RPMI8226 (cell line): ENCODE results near the gene MBP.
"Not testable (repeated sequence)": the region's sequence is repeated elsewhere in the genome, so short reads cannot be mapped to it uniquely, and the experiment has no call there.

ENCODE experiments used
- DNase-seq: peaks from one replicate; pipeline ENCODE4 v3.0.0-alpha.2; 2015

Gene MBP

DNA sequence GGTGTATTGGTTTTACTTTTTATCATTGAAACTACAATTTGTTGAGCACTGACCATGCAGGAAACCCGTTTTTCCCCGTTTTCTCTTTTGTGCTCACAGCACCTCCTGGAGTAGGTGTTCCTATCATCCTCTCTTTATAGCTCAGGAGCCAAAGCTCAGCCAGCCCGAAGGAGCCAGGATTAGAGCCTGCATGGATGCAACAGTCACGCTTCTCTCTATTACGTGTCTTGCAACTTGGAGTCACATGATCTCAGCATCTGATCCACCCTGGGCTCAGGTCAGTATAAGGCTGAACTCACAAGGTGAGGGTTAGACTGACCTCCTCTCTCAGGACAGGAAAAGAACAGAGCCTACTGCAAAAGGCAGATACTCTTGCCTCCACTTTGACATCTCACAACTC, 150.5 kb downstream of the MBP start:
- DNase-seq, result no peak

DNA sequence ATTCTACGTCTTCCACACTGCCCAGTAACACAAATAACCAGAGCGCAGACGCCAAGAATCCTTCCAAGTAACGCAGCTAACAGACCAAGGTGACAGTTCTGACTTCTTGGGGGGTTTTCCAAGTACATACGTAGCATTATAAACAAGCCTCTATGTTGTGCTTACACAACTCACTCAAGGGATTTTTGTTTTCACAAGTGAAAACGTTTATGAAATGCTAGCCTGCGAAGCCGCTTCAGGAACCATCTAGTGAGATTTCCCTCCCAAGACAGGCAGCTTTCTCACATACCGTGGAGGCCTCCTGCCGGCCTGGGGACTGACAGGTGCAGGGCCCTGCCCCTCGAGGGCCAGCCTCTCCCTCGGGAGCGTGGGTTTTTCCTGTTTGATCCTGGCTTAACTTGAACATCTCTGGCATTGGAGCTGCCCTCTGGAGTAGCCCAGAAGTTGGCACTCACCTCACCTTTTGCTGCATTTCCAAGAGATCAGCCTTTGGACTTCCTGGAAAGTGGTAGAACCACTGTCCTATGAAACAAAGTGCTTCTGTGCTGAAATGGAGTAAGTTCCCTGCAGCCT, 151.1 kb downstream of the MBP start:
- no peak for DNase-seq

DNA sequence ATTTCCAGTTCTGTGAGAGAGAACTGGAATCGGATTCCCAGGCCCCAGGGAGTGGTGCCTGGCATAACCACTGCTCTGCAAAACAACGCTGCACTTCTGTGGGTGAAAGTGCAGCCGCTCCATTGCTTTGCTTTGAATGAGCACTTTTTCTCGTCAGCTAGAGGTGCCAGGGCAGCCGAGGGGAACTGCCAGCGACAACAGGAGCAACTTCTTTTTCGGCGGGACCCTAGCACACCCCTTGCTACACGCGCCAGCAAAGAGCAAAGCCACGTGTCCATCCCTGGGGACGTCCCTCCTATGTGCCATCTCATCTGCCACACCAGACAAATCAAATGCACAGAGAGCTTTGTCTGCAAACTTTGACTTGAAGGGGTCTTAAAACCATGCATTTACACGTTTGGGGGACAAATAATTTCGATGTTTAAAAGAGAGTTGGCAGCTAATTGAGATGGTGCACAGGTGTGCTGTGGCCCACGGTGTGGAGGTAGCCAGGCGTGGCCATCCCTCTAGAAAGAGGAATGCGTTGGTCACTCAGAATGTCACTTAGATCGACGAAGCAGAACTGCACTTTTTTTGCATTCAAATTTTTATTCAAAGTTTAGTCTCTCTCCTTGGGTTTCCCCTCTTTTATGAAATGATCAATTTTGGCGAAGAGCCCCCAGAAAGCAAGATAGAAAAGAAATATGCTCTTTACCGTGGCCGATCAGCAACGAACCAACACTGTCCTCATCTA, 151.8 kb downstream of the MBP start:
- no peak for DNase-seq

DNA sequence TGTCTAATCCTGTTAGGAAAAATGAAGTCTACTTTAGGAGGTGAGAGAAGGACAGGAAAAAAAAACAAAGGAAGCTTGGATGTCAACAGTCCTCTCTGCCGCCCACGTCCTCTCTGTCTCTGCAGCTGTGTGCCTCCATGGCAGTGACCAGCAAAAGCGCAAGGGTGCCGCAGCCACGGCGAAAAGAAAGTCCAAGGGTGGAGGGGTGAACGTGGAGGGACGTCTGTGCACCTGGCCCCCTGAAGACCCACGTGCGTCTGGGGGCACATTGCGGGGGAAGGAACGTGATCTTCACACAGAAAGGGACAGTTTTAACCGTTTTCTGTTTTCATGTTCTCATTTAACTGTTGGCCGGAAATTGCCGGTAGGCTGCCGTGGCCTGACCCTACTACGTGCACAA, 152.7 kb downstream of the MBP start:
- DNase-seq, result no peak

DNA sequence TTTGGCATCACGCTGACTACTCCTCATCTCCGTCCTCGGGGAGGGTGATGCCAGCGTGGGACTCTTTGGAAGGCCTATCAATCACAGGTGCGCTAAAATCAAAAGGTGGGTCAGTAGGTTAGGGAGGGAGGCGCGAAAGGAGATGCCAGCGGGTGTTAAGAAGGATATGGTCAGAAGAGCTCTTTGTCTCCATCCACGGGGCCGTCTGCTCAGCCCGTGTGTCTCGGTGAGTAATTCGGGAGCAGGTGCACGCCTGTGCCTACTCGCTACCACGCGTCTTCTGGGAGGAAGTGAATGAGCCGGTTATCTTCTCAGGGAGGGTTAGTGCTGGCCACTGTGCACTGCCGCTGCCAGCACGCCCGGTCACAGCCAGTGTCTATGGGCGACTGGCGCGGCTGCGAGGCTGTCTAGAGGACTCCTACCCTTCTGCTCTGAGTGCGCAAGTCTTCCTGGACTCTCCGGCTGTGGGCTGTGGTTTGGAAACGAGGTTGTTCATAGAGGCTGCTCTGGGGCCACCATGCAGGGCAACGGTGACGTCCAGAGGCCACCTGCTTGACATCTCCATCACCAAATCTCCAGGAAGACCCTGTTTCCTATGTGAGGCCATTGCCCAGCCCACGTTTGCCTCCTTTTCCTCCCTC, 153.4 kb downstream of the MBP start:
- DNase-seq, result no peak

DNA sequence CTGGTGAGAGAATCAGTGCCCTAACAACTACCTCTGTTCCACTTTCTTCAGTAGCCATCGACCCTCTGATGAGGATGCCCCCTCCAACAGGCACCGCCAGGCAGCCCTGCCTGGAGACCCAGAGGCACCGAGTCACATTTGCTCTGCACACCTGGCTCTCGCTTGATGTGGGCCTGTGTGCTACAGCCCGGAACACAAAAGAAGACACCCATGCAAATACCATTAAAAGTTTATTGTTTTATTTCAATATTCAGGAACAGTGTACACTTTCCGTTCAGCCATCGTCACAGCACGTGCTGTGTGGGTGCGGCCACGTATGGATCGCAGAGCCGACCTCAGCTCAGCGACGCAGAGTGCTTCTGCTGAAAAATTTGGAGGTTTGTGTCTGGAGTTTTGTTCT, 154.0 kb downstream of the MBP start:
- DNase-seq, result no peak

DNA sequence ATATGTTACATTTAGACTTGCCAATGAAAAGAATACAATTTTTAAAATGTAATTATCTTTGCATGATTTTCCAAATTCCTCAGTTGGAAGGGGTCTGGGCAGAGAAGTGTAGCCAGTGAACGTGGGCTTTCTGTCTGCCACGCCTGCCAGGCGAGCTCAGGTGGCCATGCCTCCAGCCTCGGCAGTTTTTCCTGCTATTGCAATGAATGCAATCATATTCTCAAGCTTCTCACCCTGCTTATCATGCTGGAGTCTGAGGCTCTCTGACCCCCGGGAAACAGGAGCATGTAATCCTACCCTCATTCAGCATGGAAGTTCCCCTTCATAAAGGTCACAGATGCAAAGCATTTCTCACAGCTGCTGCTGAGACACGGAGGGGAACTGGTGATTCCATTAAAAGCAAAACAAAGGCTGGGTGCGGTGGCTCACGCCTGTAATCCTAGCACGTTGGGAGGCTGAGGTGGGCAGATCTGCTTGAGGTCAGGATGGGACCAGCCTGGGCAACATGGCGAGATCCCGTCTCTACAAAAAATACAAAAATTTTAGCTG, 154.8 kb downstream of the MBP start:
- DNase-seq, result no peak

DNA sequence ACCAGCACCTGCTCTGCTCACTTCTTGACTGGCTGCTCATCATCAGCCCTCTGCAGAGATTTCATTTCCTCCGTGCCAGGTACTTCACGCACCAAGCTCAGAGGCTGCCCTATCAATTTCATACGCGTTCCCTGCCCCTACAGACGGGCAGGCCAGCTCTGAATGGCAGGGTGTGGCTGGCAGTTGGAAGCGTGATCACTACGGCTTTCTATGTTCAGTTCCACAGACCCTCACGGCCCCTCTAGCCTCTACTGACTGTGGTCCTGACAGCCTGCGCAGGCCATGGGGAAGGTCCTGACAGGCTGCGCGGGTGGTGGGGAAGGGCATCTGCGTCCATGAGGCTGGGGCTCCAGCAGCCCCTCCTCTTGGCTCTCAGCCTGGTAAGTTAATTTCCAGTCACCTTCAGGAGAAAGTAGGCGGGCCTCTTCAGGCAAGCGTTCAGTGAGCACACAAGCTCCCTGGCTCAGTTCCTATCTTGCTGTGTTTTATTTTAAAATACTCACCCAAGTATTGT, 155.4 kb downstream of the MBP start:
- no peak for DNase-seq

DNA sequence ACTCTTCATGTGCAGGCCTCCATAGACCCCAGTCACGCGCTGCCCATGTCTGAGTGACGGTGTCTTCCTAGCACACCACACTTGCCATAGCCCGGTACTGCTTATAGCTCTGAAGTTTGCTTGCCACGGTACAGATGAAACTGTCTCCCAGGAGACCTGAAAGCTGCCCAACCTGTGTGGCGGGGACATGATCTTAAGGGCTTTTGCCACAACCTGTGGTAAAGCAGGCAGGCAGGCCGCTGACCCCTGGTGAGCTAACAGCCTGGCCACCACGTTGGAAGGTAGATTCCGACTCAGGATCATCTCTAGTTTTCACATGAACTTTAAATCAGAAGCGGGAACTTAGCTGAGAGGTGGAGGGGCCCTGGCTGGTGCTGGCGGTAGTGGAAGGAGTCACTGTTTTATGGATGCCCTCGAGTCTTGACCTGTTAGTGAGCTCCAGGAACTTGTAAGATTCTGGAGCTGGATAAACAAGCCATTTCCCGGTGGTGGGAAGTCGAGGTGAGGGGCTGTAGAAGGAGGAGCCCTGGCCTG, 156.9 kb downstream of the MBP start:
- DNase-seq, result no peak

DNA sequence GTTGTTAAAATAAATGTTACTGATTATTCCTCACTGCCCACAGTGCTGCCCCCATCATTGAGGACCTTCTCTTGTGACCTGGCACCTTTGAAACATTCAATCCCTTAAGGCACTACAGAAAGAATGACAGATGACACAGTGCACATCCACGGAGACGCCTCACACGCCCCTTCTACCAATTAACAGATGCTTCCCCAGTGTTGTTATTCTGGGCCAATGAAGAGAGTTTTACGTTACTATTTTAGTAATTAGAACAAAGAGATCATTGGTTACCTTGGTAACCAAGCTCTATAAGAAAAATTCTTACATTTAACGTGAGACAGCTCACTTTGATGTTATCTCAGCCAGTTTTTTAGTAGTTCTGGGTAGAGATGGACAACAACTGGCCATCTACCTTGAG, 158.2 kb downstream of the MBP start:
- DNase-seq, result no peak

DNA sequence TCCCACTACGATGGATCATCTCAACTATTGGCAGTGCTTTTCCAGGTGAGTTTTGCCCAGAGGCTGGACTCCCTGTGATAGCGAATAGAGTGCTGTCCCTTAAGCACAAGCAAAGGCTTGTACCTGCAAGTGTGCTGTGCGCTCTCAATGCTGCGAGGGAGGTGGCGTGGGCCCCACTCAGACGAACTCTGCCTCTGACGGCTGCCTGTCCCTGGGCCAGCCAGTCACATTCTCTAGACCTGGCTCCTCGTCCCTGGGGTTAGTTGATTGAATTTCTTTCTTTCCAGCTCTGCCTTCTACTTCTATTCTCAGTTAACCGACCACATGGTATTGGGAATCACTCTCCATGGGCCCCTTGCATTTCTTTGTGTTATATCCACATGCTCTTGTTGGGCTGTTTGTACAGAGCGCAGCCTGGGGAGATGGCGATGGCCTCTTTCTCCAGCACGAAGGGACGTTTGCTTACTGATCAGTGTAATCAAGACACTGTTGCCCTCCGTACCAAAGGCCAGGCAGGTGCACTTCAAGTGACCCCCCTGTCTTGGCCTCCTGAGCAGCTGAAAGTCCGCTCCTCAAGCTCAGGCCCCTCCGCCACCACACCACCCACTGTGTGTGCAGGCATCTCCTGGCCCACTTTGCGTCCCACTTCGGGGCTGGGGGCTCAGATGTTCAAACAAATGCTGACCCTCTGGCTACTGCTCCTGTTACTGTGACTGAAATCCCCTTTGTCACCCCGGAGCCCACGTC, 158.9 kb downstream of the MBP start:
- DNase-seq, result no peak

DNA sequence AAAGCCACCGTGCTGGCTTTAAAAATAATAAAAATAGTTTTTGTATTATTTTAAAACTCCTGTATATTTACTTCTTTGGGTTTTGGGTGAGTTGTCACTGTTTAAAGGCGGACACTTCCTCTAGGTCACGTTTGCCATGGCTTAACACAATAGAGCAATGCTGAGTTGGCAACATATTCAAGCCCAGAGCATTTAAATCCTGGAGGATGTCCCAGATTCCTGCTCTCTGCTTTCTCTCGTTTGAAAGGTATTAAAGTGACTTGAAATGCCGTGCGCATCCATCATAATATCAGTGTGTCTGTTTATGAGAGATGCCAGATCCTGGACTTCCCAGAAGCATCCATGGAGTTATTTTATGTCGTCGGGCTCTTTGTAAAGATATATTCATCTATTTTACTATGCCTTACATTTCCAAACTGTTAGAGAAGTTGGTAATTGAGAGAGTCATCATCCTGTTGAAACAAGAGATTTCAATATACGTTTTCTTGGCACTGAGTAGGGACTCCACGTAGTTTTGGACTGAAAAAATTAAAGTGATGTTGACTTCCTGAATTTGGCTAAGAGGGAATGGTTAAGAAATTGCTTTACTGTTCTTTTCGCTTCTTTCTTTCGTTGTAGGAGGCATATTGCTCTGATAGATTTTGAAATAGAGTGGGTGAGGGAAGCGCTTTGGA, 159.6 kb downstream of the MBP start:
- no peak for DNase-seq

DNA sequence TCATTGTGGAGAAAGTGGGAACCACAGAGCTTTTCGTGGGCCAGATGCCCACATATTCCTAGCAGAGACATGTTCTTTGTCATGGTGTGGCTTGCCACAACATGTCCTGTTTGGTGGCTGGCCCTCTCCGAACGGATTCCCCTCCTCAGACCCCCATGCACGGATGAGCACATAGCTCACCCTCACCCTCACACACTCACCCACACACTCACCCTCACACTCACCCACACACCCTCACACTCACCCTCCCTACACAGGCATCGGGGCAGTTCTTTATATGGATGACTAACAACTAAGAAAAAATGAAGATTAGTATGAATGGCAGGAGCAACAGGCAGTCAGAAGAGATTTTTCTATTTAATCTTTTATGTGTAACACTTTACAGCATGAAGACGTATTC, 160.3 kb downstream of the MBP start:
- DNase-seq, result no peak

DNA sequence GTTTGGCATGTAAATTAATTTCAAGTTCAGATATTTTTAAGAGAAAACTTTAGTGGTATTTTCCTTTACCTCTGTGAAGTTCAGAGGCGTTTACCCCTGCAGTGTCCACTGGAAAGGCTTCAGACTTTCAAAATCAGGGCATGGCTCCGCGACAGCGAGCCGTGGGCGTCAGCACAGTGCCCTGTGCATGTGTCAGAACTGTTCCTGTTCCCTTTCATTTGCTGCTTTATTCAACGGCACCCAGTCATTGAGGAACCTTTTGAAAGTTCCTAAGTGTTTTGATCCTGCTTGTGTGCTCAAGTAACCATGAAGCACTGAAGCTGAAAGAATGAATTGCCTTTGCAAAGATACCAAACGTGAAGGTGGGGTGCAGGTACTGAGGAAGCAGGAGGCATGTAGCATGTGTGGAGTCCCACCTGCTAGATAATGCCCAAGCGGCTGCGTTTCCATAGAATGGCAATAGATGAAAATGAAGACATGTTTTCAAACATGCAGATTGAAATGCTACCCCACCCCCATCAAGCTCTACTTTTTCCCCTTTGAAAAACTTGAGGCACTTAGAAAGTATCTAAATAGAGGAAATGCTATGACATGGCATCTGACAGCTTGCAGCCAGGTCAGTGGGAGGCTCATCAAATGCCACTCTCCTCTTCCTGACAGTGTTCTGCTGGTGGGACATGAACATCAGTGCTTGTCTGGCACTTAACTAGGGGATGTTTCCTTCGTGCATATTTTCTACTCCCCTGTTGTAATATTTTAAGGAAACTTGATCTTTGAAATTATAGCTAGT, 161.6 kb downstream of the MBP start:
- no peak for DNase-seq

DNA sequence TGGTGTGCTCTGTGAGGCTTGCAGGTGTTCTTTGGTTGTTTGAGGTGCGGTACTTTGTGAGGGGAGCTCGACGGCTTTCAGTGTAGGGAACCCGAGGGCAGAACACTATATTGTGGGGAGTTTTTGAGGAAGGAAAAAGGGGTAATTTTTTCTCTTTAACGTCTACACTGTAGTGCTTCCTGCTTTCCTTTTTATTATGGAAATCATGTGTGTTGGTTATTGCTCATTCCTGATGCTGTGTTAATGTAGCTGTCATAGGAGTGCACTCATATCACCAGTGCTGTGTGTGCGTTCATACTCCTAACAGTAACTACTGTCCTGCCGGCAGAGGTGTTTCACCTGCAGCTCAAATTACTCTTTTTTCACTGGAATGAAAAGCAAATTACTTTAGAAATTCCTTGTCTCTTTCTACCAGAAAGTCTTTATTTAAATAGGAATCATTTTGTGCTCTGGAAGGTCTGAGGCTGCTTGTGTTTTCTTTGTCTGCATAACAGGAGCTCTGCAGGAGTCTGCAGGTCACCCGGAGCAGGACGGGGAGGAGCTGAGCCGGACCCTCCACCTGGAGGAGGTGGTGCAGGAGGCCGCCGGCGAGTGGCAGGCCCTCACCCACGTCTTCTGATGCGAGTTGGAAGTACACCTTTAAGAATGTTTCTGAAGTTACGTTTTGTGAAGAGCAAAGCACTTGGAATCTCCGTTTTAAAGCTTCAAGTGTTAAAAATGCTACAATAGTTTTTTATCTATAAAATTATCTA, 164.7 kb downstream of the MBP start:
- no peak for DNase-seq

DNA sequence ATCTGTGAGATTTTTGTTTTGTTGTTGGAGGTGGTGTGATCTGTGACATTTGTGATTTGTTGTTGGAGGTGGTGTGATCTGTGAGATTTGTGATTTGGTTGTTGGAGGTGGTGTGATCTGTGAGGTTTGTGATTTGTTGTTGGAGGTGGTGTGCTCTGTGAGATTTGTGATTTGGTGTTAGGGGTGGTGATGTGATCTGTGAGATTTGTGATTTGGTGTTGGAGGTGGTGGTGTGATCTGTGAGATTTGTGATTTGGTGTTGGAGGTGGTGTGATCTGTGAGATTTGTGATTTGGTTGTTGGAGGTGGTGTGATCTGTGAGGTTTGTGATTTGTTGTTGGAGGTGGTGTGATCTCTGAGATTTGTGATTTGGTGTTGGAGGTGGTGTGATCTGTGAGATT, 165.3 kb downstream of the MBP start:
- not testable (repeated sequence) for DNase-seq

DNA sequence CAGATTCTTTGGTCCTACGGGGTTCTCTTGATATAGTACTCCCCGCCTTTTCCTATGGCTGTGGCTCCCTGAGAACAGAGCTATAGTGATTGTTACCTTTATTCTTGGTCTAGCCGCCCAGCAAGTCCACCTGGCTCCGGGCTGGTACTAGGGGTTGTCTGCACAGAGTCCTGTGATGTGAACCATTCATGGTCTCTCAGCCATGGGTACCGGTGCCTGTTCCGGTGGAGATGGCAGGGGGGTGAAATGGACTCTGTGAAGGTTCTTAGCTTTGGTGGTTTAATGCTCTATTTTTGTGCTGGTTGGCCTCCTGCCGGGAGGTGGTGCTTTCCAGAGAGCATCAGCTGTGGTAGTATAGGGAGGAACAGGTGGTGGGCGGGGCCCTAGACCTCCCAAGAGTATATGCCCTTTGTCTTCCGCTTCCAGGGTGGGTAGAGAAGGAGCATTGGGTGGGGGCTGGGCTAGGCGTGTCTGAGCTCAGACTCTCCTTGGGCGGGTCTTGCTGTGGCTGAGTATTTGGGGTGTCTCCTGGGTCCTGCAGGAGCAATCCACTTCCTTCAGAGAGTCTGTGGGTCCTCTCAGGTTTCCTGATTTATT, 166.9 kb downstream of the MBP start:
- DNase-seq, result not testable (repeated sequence)

DNA sequence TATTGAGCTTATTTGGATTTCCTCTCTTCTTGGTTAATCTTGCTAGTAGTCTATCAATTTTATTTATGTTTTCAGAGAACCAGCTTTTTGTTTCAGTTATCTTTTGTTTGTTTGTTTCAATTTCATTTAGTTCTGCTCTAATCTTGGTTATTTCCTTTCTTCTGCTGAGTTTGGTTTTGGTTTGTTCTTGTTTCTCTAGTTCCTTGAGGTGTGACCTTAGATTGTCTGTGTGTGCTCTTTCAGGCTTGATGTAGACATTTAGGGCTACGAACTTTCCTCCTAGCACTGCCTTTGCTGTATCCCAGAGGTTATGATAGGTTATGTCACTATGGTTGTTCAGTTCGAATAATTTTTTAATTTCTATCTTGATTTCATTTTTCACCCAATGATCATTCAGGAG, 168.6 kb downstream of the MBP start:
- no peak for DNase-seq

DNA sequence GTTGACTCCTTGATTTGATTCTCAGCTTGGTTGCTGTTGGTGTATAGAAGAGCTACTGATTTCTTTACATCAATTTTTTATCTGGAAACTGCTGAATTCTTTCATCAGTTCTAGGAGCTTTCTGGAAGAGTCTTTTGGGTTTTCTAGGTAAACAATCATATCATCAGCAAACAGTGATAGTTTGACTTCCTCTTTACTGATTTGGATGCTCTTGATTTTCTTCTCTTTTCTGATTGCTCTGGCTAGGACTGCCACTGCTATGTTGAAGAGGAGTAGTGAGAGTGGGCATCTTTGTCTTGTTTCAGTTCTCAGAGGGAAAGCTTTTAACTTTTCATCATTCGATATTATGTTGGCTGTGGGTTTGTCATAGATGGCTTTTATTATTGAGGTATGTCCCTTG, 169.7 kb downstream of the MBP start:
- DNase-seq, result no peak

DNA sequence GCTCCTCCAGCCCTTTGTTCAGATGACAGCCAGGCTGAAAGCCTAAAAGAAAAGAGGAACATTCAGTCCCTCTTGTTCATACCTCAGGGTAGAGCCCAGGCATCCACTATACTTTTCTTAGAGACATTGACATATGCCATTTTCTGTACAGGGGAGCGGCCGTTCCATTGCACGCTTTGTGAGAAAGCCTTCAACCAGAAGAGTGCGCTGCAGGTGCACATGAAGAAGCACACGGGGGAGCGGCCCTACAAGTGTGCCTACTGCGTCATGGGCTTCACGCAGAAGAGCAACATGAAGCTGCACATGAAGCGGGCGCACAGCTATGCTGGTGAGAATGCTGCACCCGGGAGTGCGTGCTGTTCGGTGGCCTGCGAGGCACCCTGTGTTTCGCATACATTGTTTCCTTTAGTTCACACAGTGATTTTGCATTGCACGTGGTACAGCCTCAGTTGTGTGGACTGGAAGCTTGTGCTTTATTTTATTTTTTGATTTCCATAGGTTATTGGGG, 172.0 kb downstream of the MBP start:
- no peak for DNase-seq
